MM.1S (cell line): ENCODE measurements around the gene ZNF268.

Experiments
- CTCF ChIP-seq: fragments of 300-600 bp; sonication (generic); IDR thresholded peaks from 2 replicates; pipeline ENCODE4 v1.5.1; 2016; ENCODE audit warnings: antibody characterized with exemption, low read length, mixed read lengths
- EZH2 ChIP-seq: fragments of 300-600 bp; sonication (generic); optimal IDR thresholded peaks from 2 replicates; pipeline ENCODE3; 2017; ENCODE audit warnings: low read depth, mild to moderate bottlenecking, antibody characterized with exemption, low read length, mixed read lengths

GRCh38 chr12:133221241-133221640 is 39.9 kb downstream of the ZNF268 start:
- TF ChIP-seq CTCF (no peak), EZH2 (no peak)
